GM12874 (cell line): ENCODE measurements around the gene HAVCR1.

Experiments
- TF ChIP-seq, protein P1 (sequence below): IDR thresholded peaks from 2 replicates; pipeline ENCODE4 v1.5.1; 2011; ENCODE audit warnings: low read depth, mild to moderate bottlenecking, control low read depth, low read length, moderate library complexity; ENCODE audit not compliant: insufficient read depth

Gene HAVCR1

DNA sequence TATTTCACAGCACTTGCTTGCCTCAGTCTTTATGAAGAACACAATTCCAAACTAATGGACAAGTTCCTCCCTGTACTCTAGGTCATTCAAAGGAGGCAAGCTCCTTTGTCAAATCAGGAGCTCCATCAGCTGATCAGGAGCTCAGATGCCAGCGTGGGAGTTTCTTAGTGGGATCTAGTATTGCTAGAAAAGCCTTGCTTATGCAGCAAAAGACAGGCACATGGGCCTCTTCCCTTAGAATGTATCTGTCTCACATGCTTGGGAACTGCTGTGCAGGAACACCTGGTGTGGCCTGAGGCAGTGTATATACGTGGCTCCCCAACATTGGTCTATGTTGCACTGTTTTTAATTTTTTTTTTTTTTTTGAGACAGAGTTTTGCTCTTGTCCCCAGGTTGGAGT, 21.4 kb upstream of the HAVCR1 start:
- TF ChIP-seq, protein P1, sequence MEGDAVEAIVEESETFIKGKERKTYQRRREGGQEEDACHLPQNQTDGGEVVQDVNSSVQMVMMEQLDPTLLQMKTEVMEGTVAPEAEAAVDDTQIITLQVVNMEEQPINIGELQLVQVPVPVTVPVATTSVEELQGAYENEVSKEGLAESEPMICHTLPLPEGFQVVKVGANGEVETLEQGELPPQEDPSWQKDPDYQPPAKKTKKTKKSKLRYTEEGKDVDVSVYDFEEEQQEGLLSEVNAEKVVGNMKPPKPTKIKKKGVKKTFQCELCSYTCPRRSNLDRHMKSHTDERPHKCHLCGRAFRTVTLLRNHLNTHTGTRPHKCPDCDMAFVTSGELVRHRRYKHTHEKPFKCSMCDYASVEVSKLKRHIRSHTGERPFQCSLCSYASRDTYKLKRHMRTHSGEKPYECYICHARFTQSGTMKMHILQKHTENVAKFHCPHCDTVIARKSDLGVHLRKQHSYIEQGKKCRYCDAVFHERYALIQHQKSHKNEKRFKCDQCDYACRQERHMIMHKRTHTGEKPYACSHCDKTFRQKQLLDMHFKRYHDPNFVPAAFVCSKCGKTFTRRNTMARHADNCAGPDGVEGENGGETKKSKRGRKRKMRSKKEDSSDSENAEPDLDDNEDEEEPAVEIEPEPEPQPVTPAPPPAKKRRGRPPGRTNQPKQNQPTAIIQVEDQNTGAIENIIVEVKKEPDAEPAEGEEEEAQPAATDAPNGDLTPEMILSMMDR, result no peak

DNA sequence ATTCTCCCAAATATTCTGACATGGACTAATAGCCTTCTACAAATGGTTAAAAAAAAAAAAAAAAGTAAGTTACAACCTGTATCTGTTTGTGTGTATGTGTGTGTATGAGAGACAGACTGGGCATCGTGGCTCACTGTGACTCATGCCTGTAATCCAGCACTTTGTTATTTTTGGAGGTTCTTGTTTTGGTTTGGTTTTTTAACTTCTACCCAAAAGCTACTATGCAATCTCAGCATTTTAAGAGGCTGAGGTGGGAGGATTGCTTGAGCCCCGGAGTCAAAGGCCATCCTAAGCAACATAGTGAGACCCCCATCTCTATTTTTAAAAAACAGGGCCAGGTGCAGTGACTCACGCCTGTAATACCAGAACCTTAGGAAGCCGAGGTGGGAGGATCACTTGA, 17.6 kb upstream of the HAVCR1 start:
- TF ChIP-seq, protein P1, result no peak

DNA sequence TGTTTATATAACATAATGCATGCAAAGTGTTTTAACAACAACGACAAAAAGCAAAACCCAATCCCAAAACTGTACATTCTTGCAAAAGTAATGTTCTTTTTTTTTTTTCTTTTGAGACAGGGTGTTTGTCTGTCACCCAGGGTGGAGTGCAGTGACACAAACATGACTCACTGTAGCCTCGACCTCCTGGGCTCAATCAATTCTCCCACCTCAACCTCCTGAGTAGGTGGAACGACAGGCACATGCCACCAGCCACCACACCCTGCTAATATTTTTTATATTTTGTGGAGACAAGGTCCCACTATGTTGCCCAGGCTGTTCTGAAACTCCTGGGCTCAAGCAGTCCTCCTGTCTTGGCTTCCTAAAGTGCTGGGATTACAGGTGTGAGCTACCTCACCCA, 13.6 kb upstream of the HAVCR1 start:
- TF ChIP-seq, protein P1, result no peak

DNA sequence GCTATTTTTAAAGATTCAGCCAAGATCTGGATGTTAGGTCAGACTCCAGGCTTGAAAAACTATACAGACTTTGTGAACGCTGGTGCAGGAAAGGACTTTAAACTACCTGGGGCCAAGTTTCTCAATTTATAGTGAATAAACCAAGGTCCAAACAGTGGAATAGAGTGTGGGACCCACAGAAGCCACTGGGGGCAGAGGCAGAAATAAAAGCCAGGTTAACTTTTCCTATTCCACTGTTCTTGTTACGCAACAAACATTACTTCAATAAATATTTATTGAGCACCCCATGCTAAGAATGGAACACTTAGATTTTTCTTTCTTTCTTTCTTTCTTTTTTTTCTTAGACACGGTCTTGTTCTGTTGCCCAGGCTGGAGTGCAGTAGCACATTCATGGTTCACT, 11.0 kb upstream of the HAVCR1 start:
- TF ChIP-seq, protein P1, result 0 out of 2 replicates have a peak, but pooled peaks have one; percentile 10

DNA sequence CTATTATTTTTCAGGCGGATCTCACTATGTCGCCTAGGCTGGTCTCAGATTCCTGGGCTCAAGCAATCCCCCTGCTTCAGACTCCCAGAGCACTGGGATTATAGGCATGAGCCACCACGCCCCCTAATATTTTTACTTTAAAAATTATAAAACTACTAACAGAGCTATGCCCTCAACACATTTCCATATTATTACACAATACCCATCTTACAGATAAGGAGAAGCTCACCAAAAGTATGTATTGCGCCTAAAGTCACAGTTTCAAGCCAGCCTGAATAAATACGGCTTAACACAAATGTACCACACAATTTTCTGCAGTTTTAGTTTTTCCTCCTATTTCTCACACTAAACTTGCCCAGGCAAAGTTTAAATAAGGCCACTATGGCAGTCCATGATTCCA, 9.9 kb upstream of the HAVCR1 start:
- TF ChIP-seq, protein P1, result no peak

- TF ChIP-seq, protein P1, result no peak
Measured at GRCh38 chr5:157068339-157068738, 9.4 kb upstream of the HAVCR1 start.

DNA sequence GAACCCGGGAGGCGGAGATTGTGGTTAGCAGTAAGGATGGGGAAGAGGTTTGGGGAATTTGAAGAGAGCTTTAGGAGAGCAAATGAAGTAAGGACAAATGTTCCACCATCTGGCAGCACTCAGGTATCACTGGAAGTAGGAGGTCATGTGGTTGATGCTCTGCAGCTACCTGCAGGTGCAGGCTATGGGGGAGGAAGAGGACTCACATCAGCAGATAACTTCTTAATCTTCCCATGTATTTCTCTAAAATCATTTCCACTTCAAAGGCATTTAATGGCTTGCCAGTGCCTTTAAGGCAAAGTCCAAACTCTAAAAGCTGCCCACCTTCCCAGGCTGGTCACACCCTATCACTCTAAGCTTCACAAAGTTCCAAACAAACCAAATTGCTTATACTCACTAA, 8.1 kb upstream of the HAVCR1 start:
- TF ChIP-seq, protein P1, result no peak

GRCh38 chr5:157066080-157066479, 7.2 kb upstream of the HAVCR1 start:
- TF ChIP-seq, protein P1, result no peak
